HepG2 (cell line): Measurements from ENCODE around the gene CCNYL1. TPM values are rescaled to one million over a fixed set of nuclear protein-coding genes. Genes with fewer than 3 reads are reported as not detected.

ENCODE experiments used
- AGO1 ChIP-seq: fragments of 200-400 bp; formaldehyde crosslinking; IDR thresholded peaks from 2 replicates; pipeline ENCODE4 v1.6.1; 2017; ENCODE audit warnings: mild to moderate bottlenecking, low read depth, low read length, moderate library complexity; ENCODE audit not compliant: poor library complexity, severe bottlenecking
- CBX1 ChIP-seq: IDR thresholded peaks from one replicate; pipeline ENCODE4 v1.6.1; 2016; ENCODE audit warnings: antibody characterized with exemption, low read depth
- HNRNPUL1 ChIP-seq: fragments of 200-400 bp; formaldehyde crosslinking; IDR thresholded peaks from 2 replicates; pipeline ENCODE4 v1.6.1; 2017; ENCODE audit warnings: low read depth, mild to moderate bottlenecking, low read length, moderate library complexity
- KLF9 ChIP-seq: IDR thresholded peaks from 2 replicates; pipeline ENCODE4 v1.6.1; 2016; ENCODE audit warnings: low read depth
- MED13 ChIP-seq: sonication (generic); formaldehyde crosslinking; IDR thresholded peaks from 2 replicates; pipeline ENCODE4 v1.5.0; 2020; ENCODE audit warnings: missing genetic modification reagents
- PAWR ChIP-seq: sonication (generic); formaldehyde crosslinking; IDR thresholded peaks from 2 replicates; pipeline ENCODE4 v1.4.0; 2020; ENCODE audit warnings: missing genetic modification reagents, mild to moderate bottlenecking, borderline replicate concordance
- PCBP2 ChIP-seq: fragments of 200-400 bp; formaldehyde crosslinking; optimal IDR thresholded peaks from 2 replicates; pipeline ENCODE3; 2018; ENCODE audit warnings: low read length, low read depth; ENCODE audit not compliant: poor library complexity, severe bottlenecking
- RFX5 ChIP-seq: IDR thresholded peaks from 2 replicates; pipeline ENCODE4 v1.6.1; 2011; ENCODE audit warnings: low read depth, low read length, improper control_type of control experiment
- SCMH1 ChIP-seq: sonication (generic); formaldehyde crosslinking; IDR thresholded peaks from 2 replicates; pipeline ENCODE4 v1.9.0; 2021; ENCODE audit warnings: missing genetic modification reagents, mild to moderate bottlenecking, borderline replicate concordance
- WIZ ChIP-seq: sonication (generic); formaldehyde crosslinking; IDR thresholded peaks from 2 replicates; pipeline ENCODE4 v1.5.1; 2020; ENCODE audit warnings: mild to moderate bottlenecking, missing genetic modification reagents
- ZBTB3 ChIP-seq: sonication (generic); formaldehyde crosslinking; IDR thresholded peaks from 2 replicates; pipeline ENCODE4 v1.4.0; 2020; ENCODE audit warnings: low read depth, mild to moderate bottlenecking, moderate library complexity, missing genetic modification reagents, borderline replicate concordance
- ZFX ChIP-seq: sonication (generic); formaldehyde crosslinking; IDR thresholded peaks from 2 replicates; pipeline ENCODE4 v1.4.0; 2020; ENCODE audit warnings: mild to moderate bottlenecking, low read depth, missing genetic modification reagents, moderate library complexity
- ZNF556 ChIP-seq: sonication (generic); formaldehyde crosslinking; IDR thresholded peaks from 2 replicates; pipeline ENCODE4 v1.4.0; 2020; ENCODE audit warnings: mild to moderate bottlenecking, missing genetic modification reagents, borderline replicate concordance
- ZNF589 ChIP-seq: sonication (generic); formaldehyde crosslinking; conservative IDR thresholded peaks from 2 replicates; pipeline ENCODE4 v1.8.0; 2022; ENCODE audit warnings: mild to moderate bottlenecking, moderate library complexity, missing genetic modification reagents
- ZNF607 ChIP-seq: sonication (generic); formaldehyde crosslinking; IDR thresholded peaks from 2 replicates; pipeline ENCODE4 v1.5.1; 2020; ENCODE audit warnings: missing genetic modification reagents, mild to moderate bottlenecking, borderline replicate concordance
- ZNF644 ChIP-seq: IDR thresholded peaks from 2 replicates; pipeline ENCODE4 v1.6.1; 2016; ENCODE audit warnings: low read depth
- ZNF775 ChIP-seq: sonication (generic); formaldehyde crosslinking; IDR thresholded peaks from 2 replicates; pipeline ENCODE4 v1.4.0; 2020; ENCODE audit warnings: missing genetic modification reagents, mild to moderate bottlenecking, moderate library complexity, borderline replicate concordance
- ZSCAN21 ChIP-seq: sonication (generic); formaldehyde crosslinking; IDR thresholded peaks from 2 replicates; pipeline ENCODE4 v1.8.0; 2022; ENCODE audit warnings: mild to moderate bottlenecking, missing genetic modification reagents, moderate library complexity, borderline replicate concordance
- polyA plus RNA-seq, 8 experiments: library from polyadenylated mRNA; depleted of rRNA in 3 of 8; stranded (reverse) in 7 of 8; unstranded in 1 of 8; fragments of >200 nt; fragmentation: Illumina TruSeq in 4 of 8; extraction: Trizol in 4 of 8; gene quantifications; 2 replicates each; pipeline versions ENCODE4 v1.2.1 to v1.2.3, GENCODE V29; 2011 to 2016; ENCODE audit warnings: low read depth in 4 of 8, missing spikeins in 1 of 8, mixed read lengths in 1 of 8; ENCODE audit not compliant: insufficient read depth in 1 of 8
- total RNA-seq, 5 experiments: library from RNA; depleted of rRNA; stranded (reverse); fragments of >200 nt; fragmentation: Illumina TruSeq; extraction: Trizol; gene quantifications; 2 replicates each; pipeline ENCODE4 v1.2.3, GENCODE V29; 2016; ENCODE audit warnings: low read depth in 1 of 5
- TF ChIP-seq, protein P1 (sequence below): sonication (generic); formaldehyde crosslinking; IDR thresholded peaks from 2 replicates; pipeline ENCODE4 v1.5.1; 2020; ENCODE audit warnings: mild to moderate bottlenecking, missing genetic modification reagents, moderate library complexity
- TF ChIP-seq, protein P2 (sequence below): IDR thresholded peaks from 2 replicates; pipeline ENCODE4 v1.6.1; 2012; ENCODE audit warnings: inconsistent platforms
- TF ChIP-seq, protein P3 (sequence below): sonication (generic); formaldehyde crosslinking; IDR thresholded peaks from 2 replicates; pipeline ENCODE4 v1.4.0; 2020; ENCODE audit warnings: mild to moderate bottlenecking, low read depth, missing genetic modification reagents
- TF ChIP-seq, protein P4 (sequence below): sonication (generic); formaldehyde crosslinking; IDR thresholded peaks from 2 replicates; pipeline ENCODE4 v1.4.0; 2020; ENCODE audit warnings: mild to moderate bottlenecking, missing genetic modification reagents
- TF ChIP-seq, protein P5 (sequence below): sonication (generic); formaldehyde crosslinking; IDR thresholded peaks from 2 replicates; pipeline ENCODE4 v1.5.0; 2020; ENCODE audit warnings: mild to moderate bottlenecking, low read depth, missing genetic modification reagents, borderline replicate concordance

The CCNYL1 gene
- total and polyA plus RNA-seq, 2 of the 13 experiments (the other 11 are each of a cell fraction or from before 2014, with no cell fraction given), result 12.5 to 16.2 TPM

DNA sequence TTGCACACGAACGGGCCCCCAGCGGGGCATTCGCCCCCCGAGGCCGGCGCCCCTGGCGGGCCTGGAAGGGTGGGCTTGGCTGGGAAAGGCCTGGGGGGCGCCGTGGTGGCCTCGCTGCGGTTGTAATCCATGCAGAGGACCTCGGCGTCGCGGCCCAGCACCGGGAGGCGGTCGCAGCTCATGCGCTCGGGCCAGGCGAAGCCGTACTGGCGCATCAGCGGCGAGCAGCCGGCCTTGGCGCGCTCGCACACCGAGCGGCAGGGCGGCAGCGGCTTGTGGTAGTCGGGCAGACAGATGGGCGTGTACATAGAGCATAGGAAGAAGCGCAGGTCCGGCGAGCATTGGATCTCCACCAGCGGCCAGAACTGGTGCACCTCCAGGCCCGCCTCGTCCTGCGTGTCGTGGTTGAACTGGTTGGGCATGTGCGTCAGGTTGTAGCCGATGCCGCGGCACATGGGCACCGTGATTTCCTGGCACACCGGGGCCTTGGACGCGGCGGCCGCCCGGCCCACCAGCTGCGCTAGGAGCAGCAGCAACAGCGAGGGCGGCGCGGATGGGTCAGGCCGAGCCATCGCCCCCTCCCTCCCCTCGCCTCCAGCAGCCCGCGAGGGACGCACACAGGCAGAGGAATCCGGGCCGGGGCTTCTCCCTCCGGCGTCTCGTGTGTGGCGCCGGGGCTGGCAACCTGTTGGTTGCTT, 56.9 kb downstream of the CCNYL1 start (continued):
- peak; percentile 67 for TF ChIP-seq AGO1
- TF ChIP-seq PCBP2, result no peak
- TF ChIP-seq, protein P1, sequence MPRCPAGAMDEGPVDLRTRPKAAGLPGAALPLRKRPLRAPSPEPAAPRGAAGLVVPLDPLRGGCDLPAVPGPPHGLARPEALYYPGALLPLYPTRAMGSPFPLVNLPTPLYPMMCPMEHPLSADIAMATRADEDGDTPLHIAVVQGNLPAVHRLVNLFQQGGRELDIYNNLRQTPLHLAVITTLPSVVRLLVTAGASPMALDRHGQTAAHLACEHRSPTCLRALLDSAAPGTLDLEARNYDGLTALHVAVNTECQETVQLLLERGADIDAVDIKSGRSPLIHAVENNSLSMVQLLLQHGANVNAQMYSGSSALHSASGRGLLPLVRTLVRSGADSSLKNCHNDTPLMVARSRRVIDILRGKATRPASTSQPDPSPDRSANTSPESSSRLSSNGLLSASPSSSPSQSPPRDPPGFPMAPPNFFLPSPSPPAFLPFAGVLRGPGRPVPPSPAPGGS (CRISPR knock-in tag), result 0 out of 2 replicates have a peak, but pooled peaks have one; percentile 55
- TF ChIP-seq, protein P2, sequence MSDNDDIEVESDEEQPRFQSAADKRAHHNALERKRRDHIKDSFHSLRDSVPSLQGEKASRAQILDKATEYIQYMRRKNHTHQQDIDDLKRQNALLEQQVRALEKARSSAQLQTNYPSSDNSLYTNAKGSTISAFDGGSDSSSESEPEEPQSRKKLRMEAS, result peak; percentile 85
- no peak for TF ChIP-seq SCMH1 (CRISPR knock-in tag)
- no peak for TF ChIP-seq PAWR
- 0 out of 2 replicates have a peak, but pooled peaks have one; percentile 18 for TF ChIP-seq ZNF607 (CRISPR knock-in tag)
- TF ChIP-seq RFX5, result no peak
- no peak for TF ChIP-seq HNRNPUL1
- TF ChIP-seq, protein P3, sequence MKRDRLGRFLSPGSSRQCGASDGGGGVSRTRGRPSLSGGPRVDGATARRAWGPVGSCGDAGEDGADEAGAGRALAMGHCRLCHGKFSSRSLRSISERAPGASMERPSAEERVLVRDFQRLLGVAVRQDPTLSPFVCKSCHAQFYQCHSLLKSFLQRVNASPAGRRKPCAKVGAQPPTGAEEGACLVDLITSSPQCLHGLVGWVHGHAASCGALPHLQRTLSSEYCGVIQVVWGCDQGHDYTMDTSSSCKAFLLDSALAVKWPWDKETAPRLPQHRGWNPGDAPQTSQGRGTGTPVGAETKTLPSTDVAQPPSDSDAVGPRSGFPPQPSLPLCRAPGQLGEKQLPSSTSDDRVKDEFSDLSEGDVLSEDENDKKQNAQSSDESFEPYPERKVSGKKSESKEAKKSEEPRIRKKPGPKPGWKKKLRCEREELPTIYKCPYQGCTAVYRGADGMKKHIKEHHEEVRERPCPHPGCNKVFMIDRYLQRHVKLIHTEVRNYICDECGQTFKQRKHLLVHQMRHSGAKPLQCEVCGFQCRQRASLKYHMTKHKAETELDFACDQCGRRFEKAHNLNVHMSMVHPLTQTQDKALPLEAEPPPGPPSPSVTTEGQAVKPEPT (CRISPR knock-in tag), result 0 out of 2 replicates have a peak, but pooled peaks have one; percentile 45
- no peak for TF ChIP-seq CBX1
- TF ChIP-seq ZNF556 (CRISPR knock-in tag), result no peak; the same call in 1 of the 2 replicates
- TF ChIP-seq WIZ, result peak; percentile 74; the same call in 1 of the 2 replicates
- TF ChIP-seq, protein P4, sequence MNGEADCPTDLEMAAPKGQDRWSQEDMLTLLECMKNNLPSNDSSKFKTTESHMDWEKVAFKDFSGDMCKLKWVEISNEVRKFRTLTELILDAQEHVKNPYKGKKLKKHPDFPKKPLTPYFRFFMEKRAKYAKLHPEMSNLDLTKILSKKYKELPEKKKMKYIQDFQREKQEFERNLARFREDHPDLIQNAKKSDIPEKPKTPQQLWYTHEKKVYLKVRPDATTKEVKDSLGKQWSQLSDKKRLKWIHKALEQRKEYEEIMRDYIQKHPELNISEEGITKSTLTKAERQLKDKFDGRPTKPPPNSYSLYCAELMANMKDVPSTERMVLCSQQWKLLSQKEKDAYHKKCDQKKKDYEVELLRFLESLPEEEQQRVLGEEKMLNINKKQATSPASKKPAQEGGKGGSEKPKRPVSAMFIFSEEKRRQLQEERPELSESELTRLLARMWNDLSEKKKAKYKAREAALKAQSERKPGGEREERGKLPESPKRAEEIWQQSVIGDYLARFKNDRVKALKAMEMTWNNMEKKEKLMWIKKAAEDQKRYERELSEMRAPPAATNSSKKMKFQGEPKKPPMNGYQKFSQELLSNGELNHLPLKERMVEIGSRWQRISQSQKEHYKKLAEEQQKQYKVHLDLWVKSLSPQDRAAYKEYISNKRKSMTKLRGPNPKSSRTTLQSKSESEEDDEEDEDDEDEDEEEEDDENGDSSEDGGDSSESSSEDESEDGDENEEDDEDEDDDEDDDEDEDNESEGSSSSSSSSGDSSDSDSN (CRISPR knock-in tag), result peak; percentile 71
- peak; percentile 58; the same call in 1 of the 2 replicates for TF ChIP-seq MED13 (CRISPR knock-in tag)
- TF ChIP-seq ZNF589, result no peak
- TF ChIP-seq KLF9 (CRISPR knock-in tag), result peak; percentile 79; the same call in 1 of the 2 replicates
- peak; percentile 4; the same call in 1 of the 2 replicates for TF ChIP-seq ZNF644 (CRISPR knock-in tag)
- TF ChIP-seq, protein P5, sequence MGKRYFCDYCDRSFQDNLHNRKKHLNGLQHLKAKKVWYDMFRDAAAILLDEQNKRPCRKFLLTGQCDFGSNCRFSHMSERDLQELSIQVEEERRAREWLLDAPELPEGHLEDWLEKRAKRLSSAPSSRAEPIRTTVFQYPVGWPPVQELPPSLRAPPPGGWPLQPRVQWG, result no peak
- TF ChIP-seq ZBTB3 (CRISPR knock-in tag), result no peak
- peak; percentile 68; the same call in 1 of the 2 replicates for TF ChIP-seq ZFX
- TF ChIP-seq ZSCAN21 (CRISPR knock-in tag), result peak; percentile 60; the same call in 1 of the 2 replicates
- peak; percentile 33; the same call in 1 of the 2 replicates for TF ChIP-seq ZNF775 (CRISPR knock-in tag)
